SK-N-SH (cell line): ENCODE data around the gene C10orf143. TPM values are rescaled to one million over a fixed set of nuclear protein-coding genes. Genes with fewer than 3 reads are reported as not detected.

Experiments
- CTCF ChIA-PET: fragments of 300-600, 350-600 bp; formaldehyde crosslinking; extraction: SDS; loops from one replicate; lab custom pipeline; 2021; lab: Yijun Ruan, JAX
- POLR2A ChIA-PET: fragments of 350-600 bp; sonication (Branson Sonifier 250); formaldehyde crosslinking; extraction: SDS; loops from one replicate; lab custom pipeline; 2020; ENCODE audit warnings: antibody characterized with exemption, inconsistent platforms; lab: Yijun Ruan, JAX
- DNase-seq: peaks from one replicate; pipeline ENCODE4 v3.0.0; 2012
- H2AFZ ChIP-seq: fragments of 200-600 bp; sonication (generic); 2 replicates; pipeline ENCODE4 v1.8.1; 2016; ENCODE audit warnings: antibody characterized with exemption, mild to moderate bottlenecking, low read depth
- H3F3A ChIP-seq: fragments of 200-600 bp; sonication (generic); replicated peaks from 2 replicates; pipeline ENCODE3; 2016; ENCODE audit warnings: antibody characterized with exemption, mild to moderate bottlenecking; ENCODE audit not compliant: insufficient read depth
- H3K27ac ChIP-seq, 2 experiments: fragments of 200-500 bp in 1 of 2; fragments of 200-600 bp in 1 of 2; sonication (Bioruptor generic) in 1 of 2; sonication (generic), shearing (Covaris generic) in 1 of 2; 2 replicates each; pipeline versions ENCODE4 v1.5.1 to v1.6.1; 2014 to 2016; ENCODE audit warnings: low read depth in 2 of 2, inconsistent platforms in 1 of 2, low read length in 1 of 2, mild to moderate bottlenecking in 1 of 2, mixed read lengths in 1 of 2
- H3K27me3 ChIP-seq: fragments of 200-600 bp; sonication (generic), shearing (Covaris generic); 2 replicates; pipeline ENCODE4 v1.6.1; 2016; ENCODE audit warnings: mixed run types; ENCODE audit not compliant: insufficient read depth
- H3K36me3 ChIP-seq, 2 experiments: fragments of 200-500 bp in 1 of 2; fragments of 200-600 bp in 1 of 2; sonication (Bioruptor generic) in 1 of 2; sonication (generic) in 1 of 2; replicated peaks in 1 of 2; 2 replicates each; pipeline versions ENCODE3 to v1.5.1; 2014 to 2016; ENCODE audit warnings: low read length in 1 of 2, mild to moderate bottlenecking in 1 of 2; ENCODE audit not compliant: insufficient read depth in 2 of 2, control insufficient read depth in 1 of 2
- H3K4me1 ChIP-seq, 2 experiments: fragments of 200-500 bp in 1 of 2; fragments of 200-600 bp in 1 of 2; sonication (Bioruptor generic) in 1 of 2; sonication (generic), shearing (Covaris generic) in 1 of 2; 2 replicates each; pipeline versions ENCODE4 v1.5.1 to v1.6.1; 2014 to 2016; ENCODE audit warnings: low read depth in 1 of 2, low read length in 1 of 2, mixed run types in 1 of 2; ENCODE audit not compliant: insufficient read depth in 2 of 2, control insufficient read depth in 1 of 2
- H3K4me2 ChIP-seq: fragments of 200-600 bp; sonication (generic), shearing (Covaris generic); 2 replicates; pipeline ENCODE4 v1.6.1; 2017; ENCODE audit warnings: mixed run types
- H3K4me3 ChIP-seq, 2 experiments: fragments of 200-500 bp in 1 of 2; fragments of 200-600 bp in 1 of 2; sonication (Bioruptor generic) in 1 of 2; sonication (generic), shearing (Covaris generic) in 1 of 2; 2 replicates each; pipeline versions ENCODE4 v1.5.1 to v1.8.1; 2014 to 2016; ENCODE audit warnings: low read depth in 2 of 2, inconsistent platforms in 1 of 2, low read length in 1 of 2, mild to moderate bottlenecking in 1 of 2, mixed read lengths in 1 of 2, moderate library complexity in 1 of 2
- H3K79me2 ChIP-seq: fragments of 200-600 bp; sonication (generic); 2 replicates; pipeline ENCODE4 v1.8.1; 2017; ENCODE audit warnings: mild to moderate bottlenecking; ENCODE audit not compliant: insufficient read depth
- H3K9ac ChIP-seq: fragments of 200-600 bp; sonication (generic); 2 replicates; pipeline ENCODE4 v1.6.1; 2017; ENCODE audit warnings: mixed run types
- H3K9me2 ChIP-seq: fragments of 200-600 bp; sonication (generic); 2 replicates; pipeline ENCODE4 v1.6.1; 2017; ENCODE audit warnings: mixed run types
- H3K9me3 ChIP-seq: fragments of 200-600 bp; sonication (generic); 2 replicates; pipeline ENCODE4 v1.6.1; 2017; ENCODE audit warnings: mixed run types, mild to moderate bottlenecking, moderate library complexity
- H4K20me1 ChIP-seq: fragments of 200-600 bp; sonication (generic); 2 replicates; pipeline ENCODE4 v1.6.1; 2017; ENCODE audit warnings: mild to moderate bottlenecking, mixed run types; ENCODE audit not compliant: insufficient read depth
- CHD2 ChIP-seq: fragments of 150-350 bp; IDR thresholded peaks from 2 replicates; pipeline ENCODE4 v1.6.1; 2018; ENCODE audit warnings: low read length; ENCODE audit not compliant: partially characterized antibody
- ELF1 ChIP-seq: IDR thresholded peaks from 2 replicates; pipeline ENCODE4 v1.4.0; 2012
- EP300 ChIP-seq, 2 experiments: IDR thresholded peaks; 2 replicates each; pipeline versions ENCODE4 v1.4.0 to v1.6.1; 2012; ENCODE audit warnings: borderline replicate concordance in 1 of 2, low read depth in 1 of 2, low read length in 1 of 2
- FOSL2 ChIP-seq: IDR thresholded peaks from 2 replicates; pipeline ENCODE4 v1.4.0; 2012; ENCODE audit warnings: low read depth, mild to moderate bottlenecking, moderate library complexity, borderline replicate concordance
- GABPA ChIP-seq: IDR thresholded peaks from 2 replicates; pipeline ENCODE4 v1.4.0; 2012; ENCODE audit warnings: low read depth, mild to moderate bottlenecking
- MAX ChIP-seq: IDR thresholded peaks from 2 replicates; pipeline ENCODE4 v1.4.0; 2012; ENCODE audit warnings: low read depth
- MEF2A ChIP-seq: IDR thresholded peaks from 2 replicates; pipeline ENCODE4 v1.4.0; 2012; ENCODE audit warnings: low read depth, borderline replicate concordance
- MXI1 ChIP-seq: IDR thresholded peaks from 2 replicates; pipeline ENCODE4 v1.6.1; 2012; ENCODE audit warnings: mild to moderate bottlenecking, low read depth, low read length, improper control_type of control experiment
- NRF1 ChIP-seq: IDR thresholded peaks from 2 replicates; pipeline ENCODE4 v1.6.1; 2012; ENCODE audit warnings: low read depth, mild to moderate bottlenecking, low read length
- POLR2AphosphoS5 ChIP-seq: IDR thresholded peaks from 2 replicates; pipeline ENCODE4 v1.6.1; 2012; ENCODE audit warnings: low read depth, low read length
- RAD21 ChIP-seq: IDR thresholded peaks from 2 replicates; pipeline ENCODE4 v1.6.1; 2012; ENCODE audit warnings: mild to moderate bottlenecking, low read length
- RXRA ChIP-seq: IDR thresholded peaks from 2 replicates; pipeline ENCODE4 v1.4.0; 2012; ENCODE audit warnings: low read depth, mild to moderate bottlenecking, borderline replicate concordance
- SMC3 ChIP-seq: IDR thresholded peaks from 2 replicates; pipeline ENCODE4 v1.6.1; 2012; ENCODE audit warnings: low read depth, low read length, improper control_type of control experiment
- TCF12 ChIP-seq: IDR thresholded peaks from 2 replicates; pipeline ENCODE4 v1.4.0; 2012
- USF1 ChIP-seq: IDR thresholded peaks from 2 replicates; pipeline ENCODE4 v1.4.0; 2012; ENCODE audit warnings: low read depth, borderline replicate concordance
- USF2 ChIP-seq: fragments of 150-350 bp; IDR thresholded peaks from 2 replicates; pipeline ENCODE4 v1.6.1; 2017; ENCODE audit warnings: antibody characterized with exemption, low read length, low read depth, borderline replicate concordance
- YY1 ChIP-seq: IDR thresholded peaks from 2 replicates; pipeline ENCODE4 v1.4.0; 2012; ENCODE audit warnings: low read depth, mild to moderate bottlenecking
- ZBTB33 ChIP-seq: IDR thresholded peaks from 2 replicates; pipeline ENCODE4 v1.4.0; 2012; ENCODE audit warnings: low read depth, borderline replicate concordance
- WGBS: methylation state at CpG from one replicate; pipeline ENCODE4 v1.1.6; 2017; ENCODE audit warnings: low lambda C conversion rate; 5-methylcytosine and 5-hydroxymethylcytosine counted together
- polyA plus RNA-seq, 3 experiments: library from polyadenylated mRNA; depleted of rRNA; stranded (reverse); fragments of >200 nt; gene quantifications; 2 replicates each; pipeline ENCODE4 v1.2.3, GENCODE V29; 2012

Gene C10orf143
- polyA plus RNA-seq, 1 of the 3 experiments (the other 2 are of a cell fraction) = 2.2 TPM

DNA sequence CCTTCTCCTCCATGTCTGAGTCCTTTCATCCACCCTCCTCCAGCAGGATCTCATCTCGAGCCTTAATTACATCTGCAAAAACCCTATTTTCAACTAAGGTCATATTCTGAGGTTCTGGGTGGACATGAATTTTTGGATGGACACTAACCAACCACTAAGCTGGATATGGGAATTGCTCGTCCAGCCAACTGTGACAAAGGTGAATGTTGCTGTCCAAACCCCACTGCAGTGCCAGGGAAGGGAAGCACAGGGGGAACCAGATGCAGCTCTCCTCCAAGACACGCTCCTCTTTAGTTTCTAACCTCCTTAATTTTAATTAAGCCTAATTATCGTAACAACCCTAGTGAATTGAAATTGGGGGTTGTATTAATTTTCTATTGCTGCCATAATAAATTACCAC lies 81.4 kb downstream of the C10orf143 start:
- H4K20me1 ChIP-seq = no peaks in the 10 kb centered on the region
- H3F3A ChIP-seq = no peaks in the 10 kb centered on the region
- no peak for DNase-seq
- no peak overlapping the region for H3K9ac ChIP-seq
- H3K9me2 ChIP-seq = no peaks in the 10 kb centered on the region
- H3K4me2 ChIP-seq = no peak overlapping the region
- no peak overlapping the region for H2AFZ ChIP-seq
- CTCF ChIA-PET = interaction anchor here (0.6 kb wide), 1 partner anchor 11 kb away, joined by 3 read pairs; no protein-coding TSS in a partner anchor
- no peak overlapping the region for H3K4me3 ChIP-seq
- POLR2A ChIA-PET = no interaction called here
- WGBS = 27% methylated on average over 4 of the region's 4 CpGs
- H3K27ac ChIP-seq = no peak overlapping the region
- no peaks in the 10 kb centered on the region for H3K9me3 ChIP-seq
- peaks cover 0 to 5% of the 10 kb centered on the region in 2 experiments; a peak in 1 of 4 replicates for H3K4me1 ChIP-seq
- no peaks in the 10 kb centered on the region for H3K36me3 ChIP-seq
- TF ChIP-seq SMC3 (no peak), RAD21 (no peak), ZBTB33 (no peak), FOSL2 (no peak), USF2 (no peak), ELF1 (no peak), NRF1 (no peak), TCF12 (no peak), MEF2A (no peak)
- H3K27me3 ChIP-seq = no peaks in the 10 kb centered on the region
- H3K79me2 ChIP-seq = no peaks in the 10 kb centered on the region

DNA sequence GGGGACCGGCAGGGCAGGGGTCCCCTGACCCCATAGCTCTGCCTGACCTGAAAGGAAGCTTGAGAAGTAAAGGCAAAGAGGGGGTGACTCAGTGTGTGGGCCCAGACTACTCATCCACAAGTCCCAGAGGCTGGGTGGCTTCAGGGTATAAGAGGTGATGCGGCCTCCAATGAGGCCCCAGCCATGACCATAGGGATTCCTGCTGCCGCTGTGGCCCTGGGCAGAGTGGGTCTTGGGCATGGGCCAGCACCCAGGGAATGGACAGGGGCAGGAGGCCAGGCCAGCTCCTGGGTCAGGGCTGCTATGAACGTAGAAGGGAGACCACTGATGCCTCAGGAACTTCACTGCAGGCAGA lies 82.2 kb downstream of the C10orf143 start:
- no peak overlapping the region for H2AFZ ChIP-seq
- no peak for TF ChIP-seq USF1
- no peak for TF ChIP-seq RXRA
- TF ChIP-seq MXI1 = no peak
- no peak for TF ChIP-seq ZBTB33
- no peak for TF ChIP-seq GABPA
- TF ChIP-seq POLR2AphosphoS5 = no peak
- no peak for TF ChIP-seq FOSL2
- TF ChIP-seq CHD2 = no peak
- TF ChIP-seq MAX = no peak
- no peak for TF ChIP-seq EP300 (IDR thresholded peaks at IDR 0.05; ENCODE audit: borderline replicate concordance in 1 of 2, low read depth in 1 of 2, low read length in 1 of 2)
- TF ChIP-seq NRF1 = no peak
- no peak for TF ChIP-seq TCF12
- TF ChIP-seq YY1 = no peak
- no peak for TF ChIP-seq MEF2A
- 44% methylated on average over 3 of the region's 4 CpGs for WGBS
- DNase-seq = no peak
- H3F3A ChIP-seq = no peaks in the 10 kb centered on the region
- no peak overlapping the region for H3K9ac ChIP-seq
- H3K9me3 ChIP-seq = no peaks in the 10 kb centered on the region
- no peaks in the 10 kb centered on the region for H3K36me3 ChIP-seq
- POLR2A ChIA-PET = no interaction called here
- no peak overlapping the region for H3K27ac ChIP-seq
- no peaks in the 10 kb centered on the region for H4K20me1 ChIP-seq
- no peak overlapping the region for H3K4me2 ChIP-seq
- no peaks in the 10 kb centered on the region for H3K27me3 ChIP-seq
- no peaks in the 10 kb centered on the region for H3K9me2 ChIP-seq
- CTCF ChIA-PET = interaction anchor here (1.0 kb wide), 1 partner anchor 57 kb away, joined by 4 read pairs; no protein-coding TSS in a partner anchor
- H3K4me3 ChIP-seq = no peak overlapping the region
- peaks cover 0 to 5% of the 10 kb centered on the region in 2 experiments; a peak in 1 of 4 replicates for H3K4me1 ChIP-seq
- no peaks in the 10 kb centered on the region for H3K79me2 ChIP-seq
